NCI-H1417 treated with DMSO at 0.1 percent for 48 hours (cell line): Measurements from ENCODE around the gene ZIC4.

ENCODE experiments used
- DNase-seq: peaks from one replicate; lab custom pipeline; 2025; lab: John Stamatoyannopoulos, UW

ZIC4 gene

GRCh38 chr3:147390589-147391569 is 15.5 kb downstream of the ZIC4 start:
- DNase-seq, result no peak

GRCh38 chr3:147389717-147390116 is 16.6 kb downstream of the ZIC4 start:
- no peak for DNase-seq

GRCh38 chr3:147388700-147389580 is 17.4 kb downstream of the ZIC4 start:
- DNase-seq, result no peak

GRCh38 chr3:147387885-147388699 is 18.3 kb downstream of the ZIC4 start:
- DNase-seq, result no peak

- DNase-seq, result no peak
These were observed 19.0 kb downstream of the ZIC4 start for GRCh38 chr3:147387291-147387884.

- no peak for DNase-seq
These were observed 21.0 kb downstream of the ZIC4 start for GRCh38 chr3:147385059-147386012.

GRCh38 chr3:147384210-147385058 is 21.9 kb downstream of the ZIC4 start:
- DNase-seq, result no peak

GRCh38 chr3:147383617-147384016 is 22.7 kb downstream of the ZIC4 start:
- no peak for DNase-seq

- no peak for DNase-seq
These were observed 24.7 kb downstream of the ZIC4 start for GRCh38 chr3:147381596-147381995.

- DNase-seq, result no peak
These were observed 25.4 kb downstream of the ZIC4 start for GRCh38 chr3:147380977-147381376.

- no peak for DNase-seq
These were observed 25.9 kb downstream of the ZIC4 start for GRCh38 chr3:147380387-147380951.

- no peak for DNase-seq
These were observed 26.7 kb downstream of the ZIC4 start for GRCh38 chr3:147379651-147380050.

- no peak for DNase-seq
These were observed 28.7 kb downstream of the ZIC4 start for GRCh38 chr3:147377412-147378367.

- DNase-seq, result no peak
These were observed 33.0 kb downstream of the ZIC4 start for GRCh38 chr3:147373301-147373700.

- DNase-seq, result no peak
These were observed 33.8 kb downstream of the ZIC4 start for GRCh38 chr3:147372525-147373027.

- no peak for DNase-seq
These were observed 34.5 kb downstream of the ZIC4 start for GRCh38 chr3:147371771-147372340.

GRCh38 chr3:147371140-147371539 is 35.2 kb downstream of the ZIC4 start:
- no peak for DNase-seq
